GM18507 (cell line): ENCODE results near the gene DUSP15.
A peak's percentile ranks its signal among the peaks of the same experiment; 100 is the strongest.

Source experiments
- DNase-seq: peaks from one replicate; pipeline ENCODE4 v3.0.0; 2011; ENCODE audit warnings: low read depth; ENCODE audit not compliant: insufficient read length; ENCODE audit errors: extremely low spot score
- FAIRE-seq: peaks from 2 replicates; lab custom pipeline; 2011; peaks lifted over from hg19 to GRCh38; lab: Jason Lieb, UNC

Gene DUSP15

DNA sequence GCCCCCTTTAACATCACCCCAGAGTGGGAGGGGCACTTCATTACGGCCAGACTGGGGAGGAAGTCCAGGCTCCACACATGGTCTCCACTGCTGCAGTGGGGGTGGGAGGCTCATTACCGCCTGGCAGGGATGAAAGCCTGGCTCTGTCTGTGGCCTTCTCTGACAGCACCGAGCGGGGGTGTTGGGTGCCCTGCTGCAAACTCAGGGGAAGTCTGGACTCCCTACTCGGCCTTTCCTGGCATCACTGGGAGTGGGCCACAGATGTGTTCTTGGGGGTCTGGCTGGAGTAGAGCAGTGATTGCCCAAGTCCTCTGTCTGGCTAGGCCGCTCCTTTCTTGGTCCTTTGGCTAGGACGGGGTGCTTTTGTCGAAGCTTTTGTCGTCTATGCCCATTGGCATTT, 27.2 kb upstream of the DUSP15 start:
- DNase-seq (no peak), FAIRE-seq (no peak)

DNA sequence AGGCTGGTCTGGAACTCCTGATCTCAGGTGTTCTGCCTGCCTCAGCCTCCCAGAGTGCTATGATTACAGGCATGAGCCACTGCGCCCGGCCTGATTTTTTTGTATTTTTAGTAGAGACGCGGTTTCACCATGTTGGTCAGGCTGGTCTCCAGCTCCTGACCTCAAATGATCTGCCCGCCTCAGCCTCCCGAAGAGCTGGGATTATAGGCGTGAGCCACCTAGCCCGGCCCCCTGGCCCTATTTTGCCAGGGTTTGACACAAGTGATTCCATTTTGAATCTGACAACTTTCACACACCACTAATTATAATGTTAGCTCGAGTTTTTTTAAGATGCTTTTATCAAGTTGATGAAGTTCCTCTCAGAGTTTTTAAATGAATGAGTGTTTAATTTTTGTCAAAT, 25.7 kb upstream of the DUSP15 start:
- FAIRE-seq, result no peak
- no peak for DNase-seq

DNA sequence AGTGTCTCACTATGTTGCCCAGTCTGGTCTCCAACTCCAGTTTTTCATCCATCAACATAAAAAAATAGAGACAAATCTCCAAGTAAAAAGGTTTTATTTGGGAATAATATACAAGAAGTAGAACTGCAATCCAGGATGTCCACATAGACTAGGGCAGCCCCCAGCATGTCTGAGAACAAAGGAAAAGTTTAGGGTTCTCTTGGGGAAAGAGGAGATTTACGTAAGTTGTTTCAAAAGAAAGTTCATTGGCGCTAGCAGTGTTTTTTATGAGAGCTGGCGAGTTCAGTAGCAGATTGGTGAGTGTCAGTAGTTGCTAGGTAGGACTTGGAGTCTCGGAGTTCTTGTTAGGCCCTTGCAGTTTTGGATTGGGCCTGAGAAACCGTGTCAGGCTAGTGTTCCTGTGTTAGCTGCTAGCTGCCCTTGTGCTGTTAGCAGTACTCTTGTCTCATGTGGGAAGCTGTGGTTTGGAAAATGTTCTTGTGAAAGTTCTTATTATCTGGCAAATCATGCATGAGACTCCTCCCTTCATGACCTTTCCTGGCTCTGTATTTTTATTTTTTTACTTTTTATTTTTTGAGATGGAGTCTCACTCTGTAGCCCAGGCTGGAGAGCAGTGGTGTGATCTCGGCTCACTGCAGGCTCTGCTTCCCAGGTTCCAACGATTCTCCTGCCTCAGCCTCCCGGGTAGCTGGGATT, 24.8 kb upstream of the DUSP15 start:
- DNase-seq (peak; percentile 68), FAIRE-seq (peak; percentile 95)

DNA sequence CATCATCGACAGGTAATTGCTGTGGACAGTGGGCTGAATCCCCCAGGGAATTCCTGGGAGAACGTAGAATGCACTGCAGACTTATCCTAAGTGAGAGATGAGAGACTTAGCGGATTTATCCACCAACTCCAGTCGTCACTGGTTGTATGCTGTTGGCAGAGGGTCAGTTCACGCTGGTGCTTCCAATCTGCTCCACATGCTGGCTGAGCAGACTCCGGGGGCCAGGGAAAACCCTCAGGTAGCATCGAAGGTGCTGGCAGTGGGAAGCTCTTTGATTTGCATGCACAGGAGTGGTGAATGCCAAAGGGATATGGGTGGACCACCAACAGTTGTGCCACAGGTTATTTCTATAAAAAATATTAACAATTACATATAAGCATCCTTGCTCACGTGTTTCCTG, 20.3 kb upstream of the DUSP15 start:
- no peak for DNase-seq
- no peak for FAIRE-seq

DNA sequence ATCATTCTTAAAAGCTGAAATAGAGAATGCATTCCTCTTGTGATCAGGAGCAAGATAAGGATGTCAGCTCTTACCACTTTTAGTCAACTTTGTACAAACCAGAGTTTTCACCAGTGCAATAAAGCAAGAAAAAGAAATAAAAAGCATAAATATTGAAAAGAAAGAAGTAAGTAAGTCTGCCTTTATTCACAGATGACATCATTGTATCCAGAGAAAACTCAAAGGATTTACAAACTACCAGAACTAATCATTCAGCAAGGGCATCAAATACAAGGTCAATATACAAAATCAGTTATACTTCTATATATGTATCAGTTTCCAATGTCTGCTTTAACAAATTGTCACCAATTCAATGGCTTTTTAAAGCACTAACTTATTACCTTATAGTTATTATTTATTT, 13.5 kb upstream of the DUSP15 start:
- DNase-seq, result no peak
- no peak for FAIRE-seq

DNA sequence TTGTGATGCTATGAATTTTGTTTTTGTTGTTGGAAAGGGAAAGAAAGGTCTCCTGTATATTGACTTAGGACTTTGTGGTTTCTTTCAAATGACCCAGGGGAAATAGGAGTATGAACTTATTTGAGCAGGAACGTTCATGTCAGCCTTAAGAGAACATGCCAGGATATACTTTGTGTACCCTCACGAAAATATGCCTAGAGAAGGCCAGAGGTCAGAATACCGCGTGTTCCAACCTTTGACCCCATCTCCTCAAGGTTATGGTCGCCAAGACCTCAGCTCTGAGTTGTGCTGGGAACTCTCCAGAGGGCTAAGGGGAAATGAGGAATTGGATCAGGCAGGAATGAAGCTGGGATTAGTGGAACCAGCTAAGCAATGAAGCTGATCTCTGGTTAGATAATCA, 11.6 kb upstream of the DUSP15 start:
- DNase-seq, result no peak
- no peak for FAIRE-seq

DNA sequence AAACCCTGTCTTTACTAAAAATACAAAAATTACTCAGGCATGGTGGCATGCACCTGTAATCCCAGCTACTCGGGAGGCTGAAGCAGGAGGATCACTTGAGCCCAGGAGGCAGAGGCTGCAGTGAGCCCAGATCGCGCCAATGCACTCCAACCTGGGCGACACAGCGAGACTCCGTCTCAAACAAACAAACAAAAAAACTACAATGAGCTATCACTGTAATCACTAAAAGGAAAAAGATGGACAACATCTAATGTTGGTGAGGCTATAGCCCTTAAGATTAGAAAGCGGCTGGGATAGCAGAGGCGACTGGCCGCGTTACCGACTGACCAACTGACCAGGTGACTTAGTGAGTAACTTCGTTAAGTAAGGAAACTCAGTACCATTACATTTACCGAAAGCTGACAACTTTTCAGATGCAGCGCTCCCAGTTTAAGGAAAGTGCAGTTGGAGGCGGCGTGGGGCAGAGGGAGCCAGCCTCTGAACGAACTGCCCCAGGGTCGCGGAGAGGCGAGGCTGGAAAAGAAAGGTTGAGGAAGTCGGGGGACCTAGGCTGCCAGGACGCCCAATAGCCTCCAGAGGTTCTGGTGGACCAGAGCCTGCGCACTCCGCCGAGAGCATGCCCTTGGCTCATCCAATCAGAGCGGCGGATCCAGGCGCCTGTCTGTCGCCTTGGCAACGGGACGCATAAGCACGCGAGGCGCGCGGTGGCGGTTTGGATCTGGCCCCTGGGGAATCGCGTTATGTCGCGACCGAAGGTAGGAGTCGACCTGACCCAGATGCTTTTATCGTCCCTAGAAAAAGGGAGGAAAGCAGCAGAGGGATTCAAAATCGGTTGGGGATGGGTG, 9.0 kb upstream of the DUSP15 start:
- DNase-seq (peak; percentile 85), FAIRE-seq (no peak)

DNA sequence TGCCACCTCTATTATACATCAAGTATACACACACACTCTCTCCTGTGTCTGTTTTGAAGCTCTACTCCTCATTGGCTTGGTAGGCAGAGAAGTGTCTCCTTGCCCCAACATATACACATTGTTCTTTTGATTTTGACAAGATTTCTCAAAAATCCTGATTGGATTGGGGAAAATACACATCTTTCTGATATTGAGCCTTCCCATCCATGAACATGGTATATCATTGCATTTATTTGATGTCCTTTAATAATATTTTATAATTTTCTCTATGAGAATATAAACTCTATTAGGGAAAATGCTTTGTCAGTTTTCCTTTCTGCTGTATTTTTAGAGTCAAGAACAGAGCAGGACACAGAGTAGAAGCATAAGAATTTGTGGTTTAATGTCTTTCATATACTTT, 7.4 kb upstream of the DUSP15 start:
- DNase-seq (no peak), FAIRE-seq (no peak)

DNA sequence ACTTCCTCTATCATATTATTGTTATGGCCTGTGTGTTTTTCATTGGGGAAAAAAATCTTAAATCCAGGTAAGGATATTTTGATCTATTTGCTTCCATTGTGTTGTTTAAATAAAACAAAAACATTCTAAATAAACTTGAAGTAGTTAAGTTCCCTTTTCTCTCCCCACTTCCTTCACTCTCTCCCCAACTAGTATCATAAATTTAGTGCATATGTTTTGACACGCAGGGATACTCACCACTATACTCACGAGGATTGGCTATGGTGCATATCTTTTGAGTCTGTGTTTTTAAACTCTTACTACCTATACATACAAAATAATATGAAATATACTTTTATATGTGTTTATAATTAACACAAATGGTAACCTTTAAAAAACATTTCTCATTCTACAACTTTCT, 5.3 kb upstream of the DUSP15 start:
- DNase-seq (no peak), FAIRE-seq (no peak)

DNA sequence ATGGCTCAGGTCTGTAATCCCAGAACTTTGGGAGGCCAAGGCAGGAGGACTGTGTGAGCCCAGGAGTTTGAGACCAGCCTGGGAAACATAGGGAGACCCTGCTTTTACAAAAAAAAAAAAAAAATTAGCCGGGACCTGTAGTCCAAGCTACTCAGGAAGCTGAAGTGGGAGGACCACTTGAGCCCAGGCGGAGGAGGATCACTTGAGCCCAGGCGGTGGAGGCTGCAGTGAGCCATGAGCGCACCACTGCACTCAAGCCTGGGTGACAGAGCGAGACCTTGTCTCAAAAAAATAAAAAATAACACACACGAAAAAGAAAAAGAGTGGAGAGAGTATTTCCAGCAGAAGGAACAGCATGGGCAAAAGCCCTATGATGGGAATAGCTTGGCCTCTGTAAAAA, 2.1 kb upstream of the DUSP15 start:
- FAIRE-seq (no peak), DNase-seq (no peak)

DNA sequence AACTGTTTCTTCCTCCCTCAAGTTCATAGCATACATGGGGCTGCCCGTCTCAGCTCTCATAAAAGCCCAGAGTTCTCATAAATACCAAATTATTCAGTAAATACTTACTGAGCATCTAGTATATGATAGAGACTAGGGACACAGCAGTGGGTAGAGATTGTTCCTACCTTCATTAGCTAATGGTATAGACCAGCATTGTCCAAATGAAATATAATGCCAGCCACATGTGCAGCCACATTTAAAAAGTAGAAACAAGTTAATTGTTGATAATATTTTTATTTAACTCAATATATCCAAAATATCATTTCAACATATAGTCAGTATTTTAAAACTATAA, 1.3 kb upstream of the DUSP15 start:
- FAIRE-seq (no peak), DNase-seq (no peak)

DNA sequence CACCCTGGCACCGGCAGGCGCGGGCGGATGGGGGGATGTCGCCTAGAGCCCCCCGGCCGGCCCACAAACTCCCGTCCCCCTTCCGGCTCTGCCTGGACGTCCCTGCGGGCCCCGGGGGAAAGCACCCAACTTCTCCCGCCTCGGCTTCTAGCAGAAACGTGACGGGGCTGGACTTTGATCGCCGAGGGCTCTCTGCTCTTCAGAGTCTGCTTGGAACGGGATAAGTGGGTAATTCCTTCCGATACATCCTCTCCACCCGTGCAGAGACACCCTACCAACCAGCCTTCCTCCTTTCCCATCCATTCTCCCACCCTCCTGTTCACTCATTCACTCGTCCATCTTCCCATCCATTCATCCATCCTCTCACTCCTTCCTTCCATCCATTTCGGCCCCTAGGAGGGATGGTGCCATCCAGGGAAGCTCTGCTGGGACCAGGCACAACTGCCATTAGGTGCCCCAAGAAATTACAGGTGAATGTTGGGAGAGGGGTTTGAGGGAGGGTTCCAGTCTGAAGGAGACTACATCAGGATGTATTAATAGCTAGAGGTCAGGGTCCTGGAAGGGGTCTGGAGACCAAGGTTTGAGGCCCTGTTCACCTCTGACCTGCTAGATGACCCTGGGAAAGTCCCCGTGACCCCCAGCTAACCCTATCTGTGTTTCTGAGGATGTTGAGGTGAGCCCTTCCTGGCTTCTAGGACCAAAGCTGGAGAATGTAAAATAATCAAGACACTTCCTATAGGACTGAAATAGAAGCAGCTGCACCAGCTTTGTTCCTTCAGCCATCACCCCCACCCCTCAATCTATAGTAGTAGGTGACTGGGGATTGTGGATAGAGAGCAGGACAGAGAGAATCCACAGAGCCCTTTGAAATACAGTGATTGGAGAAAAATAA, 645 bp upstream of the DUSP15 start:
- DNase-seq, result no peak
- FAIRE-seq, result no peak

DNA sequence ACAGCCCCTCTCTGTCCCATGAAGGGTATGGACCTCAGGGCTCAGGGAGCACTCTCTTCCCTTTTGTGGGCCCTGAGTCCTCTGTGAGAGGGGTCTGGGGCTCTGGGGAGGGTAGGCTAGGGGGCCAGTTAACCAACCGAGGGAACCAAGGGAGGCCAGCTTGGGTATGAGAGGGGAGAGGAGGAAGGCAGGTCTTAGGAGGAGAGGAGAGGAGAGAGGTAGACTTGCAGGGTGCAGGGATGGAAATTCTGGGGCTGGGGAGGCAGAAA, 720 bp downstream of the DUSP15 start:
- FAIRE-seq (no peak), DNase-seq (no peak)

DNA sequence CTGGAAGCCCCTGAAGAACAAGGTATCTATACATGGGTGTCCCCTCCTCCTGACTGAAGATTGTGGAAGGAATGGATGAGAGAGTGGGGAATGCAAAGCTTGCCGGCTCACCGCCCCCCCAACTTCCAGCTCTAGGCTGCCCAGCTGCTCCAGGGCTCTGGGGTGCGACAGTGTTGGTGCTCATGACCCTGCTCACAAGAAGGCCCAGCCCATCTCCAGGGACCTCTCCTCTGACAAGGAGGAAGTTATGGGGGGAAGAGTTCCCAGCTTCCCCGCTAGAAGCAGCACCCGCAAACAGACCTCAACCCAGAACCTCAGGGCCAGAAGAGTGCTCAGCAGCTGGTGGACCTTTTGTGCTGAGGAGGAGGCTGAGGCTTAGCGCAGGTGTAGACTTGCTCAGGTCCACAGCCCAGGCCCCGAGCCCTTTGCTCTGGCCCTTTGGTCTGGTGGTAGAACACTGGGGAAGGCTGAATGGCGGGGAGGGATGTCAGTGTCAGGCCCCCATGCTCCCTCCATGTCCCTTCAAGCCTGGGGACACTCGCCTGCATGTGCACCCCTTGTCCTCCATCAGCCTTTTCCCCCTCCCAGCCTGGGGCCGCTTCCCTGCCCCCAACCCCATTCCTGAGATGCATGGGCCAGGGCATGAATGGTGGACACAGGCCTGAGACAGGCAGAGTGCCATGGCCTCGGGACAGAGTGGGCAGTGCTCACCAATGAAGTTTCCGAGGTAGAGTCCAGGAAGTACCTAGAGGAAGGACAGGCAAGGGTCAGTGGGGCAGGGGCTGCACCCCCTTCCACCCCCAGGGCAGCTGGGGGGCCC, 1.3 kb downstream of the DUSP15 start:
- no peak for FAIRE-seq
- no peak for DNase-seq

DNA sequence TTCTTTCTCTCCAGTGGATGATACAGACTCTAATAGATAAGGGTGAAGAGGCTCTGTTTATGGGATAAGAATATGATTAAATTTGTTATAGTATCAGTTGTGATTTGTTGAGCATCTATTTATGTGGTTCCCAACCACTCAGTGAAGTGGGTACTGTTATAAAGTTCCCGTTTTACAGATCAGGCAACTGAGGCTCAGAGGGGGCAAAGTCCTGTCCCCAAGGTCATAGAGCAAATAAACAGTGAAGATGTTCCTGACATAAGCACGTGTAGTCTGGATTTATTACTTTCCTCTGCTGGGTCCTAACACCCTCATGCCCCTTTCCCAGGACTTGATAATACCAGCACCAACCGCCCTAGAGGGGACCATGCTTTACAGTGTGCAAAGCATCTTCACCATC, 4.1 kb downstream of the DUSP15 start:
- DNase-seq (no peak), FAIRE-seq (no peak)

DNA sequence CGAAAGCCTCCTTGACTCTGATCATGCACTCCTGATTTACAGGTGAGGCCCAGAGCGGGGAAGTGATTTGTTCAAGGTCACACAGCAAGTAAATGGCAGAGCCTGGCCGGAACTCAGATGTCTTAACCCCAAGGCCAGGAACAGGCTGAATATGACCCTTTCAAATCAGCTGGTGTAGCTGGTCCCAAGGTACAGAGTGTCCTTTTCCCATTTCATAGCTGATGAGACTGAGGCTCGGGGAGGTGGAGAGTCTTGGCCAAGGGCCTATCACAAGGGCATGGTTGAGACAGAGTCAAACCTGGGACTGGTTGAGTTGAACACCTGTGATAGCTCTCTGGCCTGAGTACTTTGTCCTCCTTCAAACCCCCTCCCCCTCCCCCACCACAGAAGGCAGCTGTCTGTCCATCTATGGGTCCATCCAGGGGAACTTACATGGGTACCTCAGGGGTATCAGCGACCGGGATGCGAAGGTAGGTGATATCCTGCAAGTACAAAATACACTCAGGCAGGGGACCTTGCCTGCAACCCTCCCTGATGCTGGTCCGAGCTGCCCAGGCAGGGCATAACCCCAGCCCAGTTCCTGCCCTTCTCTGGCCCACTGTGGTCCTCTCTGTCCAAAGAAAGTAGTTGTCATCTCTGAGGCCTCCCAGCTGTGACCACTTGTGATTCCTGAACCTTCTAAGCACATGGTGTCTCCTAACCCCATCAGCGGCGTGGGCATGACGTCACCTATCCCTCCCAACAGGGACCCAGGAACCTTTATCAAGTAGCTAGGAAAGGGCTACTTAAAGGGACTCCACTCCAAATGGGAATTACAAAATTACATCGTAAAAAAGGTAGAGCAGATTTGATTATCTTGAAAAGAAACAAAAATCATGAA, 5.6 kb downstream of the DUSP15 start:
- FAIRE-seq, result no peak
- no peak for DNase-seq

DNA sequence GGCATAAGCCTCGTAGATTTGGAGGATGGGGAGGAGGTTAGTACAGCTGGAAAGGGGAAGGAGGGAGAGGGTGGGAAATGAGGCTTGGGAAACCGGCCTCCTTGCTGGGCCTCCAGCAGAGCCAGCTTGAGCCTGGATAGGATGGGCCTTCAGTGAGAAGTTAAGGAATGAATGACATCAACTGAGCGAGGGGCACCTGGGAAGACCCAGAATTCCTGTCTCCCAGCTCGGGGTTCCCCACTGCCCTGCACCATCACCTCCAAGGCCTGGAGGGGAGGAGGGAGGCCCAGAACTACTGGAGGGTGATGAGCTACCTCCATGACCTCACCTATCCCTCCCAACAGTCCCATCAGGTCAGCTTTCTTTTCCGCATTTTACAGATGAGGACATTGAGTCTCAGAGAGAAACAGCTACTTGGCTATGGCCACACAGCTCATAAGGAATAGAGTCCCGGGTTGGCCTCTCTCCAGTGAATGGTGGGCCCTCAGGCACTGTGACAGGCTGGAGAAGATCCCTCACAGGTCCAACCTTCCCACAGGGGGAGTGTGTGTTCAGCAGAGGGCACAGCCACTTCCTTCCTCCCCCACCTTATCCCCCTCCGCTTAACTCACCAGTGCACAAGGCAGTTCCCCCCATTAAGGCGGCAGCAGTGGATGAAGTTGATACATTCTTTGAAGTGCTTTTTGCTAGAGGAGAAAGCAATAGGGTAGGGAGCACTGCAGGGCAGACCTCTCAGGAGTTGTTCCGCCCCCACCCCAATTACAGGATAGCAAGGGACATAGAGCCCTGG, 6.8 kb downstream of the DUSP15 start:
- no peak for DNase-seq
- no peak for FAIRE-seq

DNA sequence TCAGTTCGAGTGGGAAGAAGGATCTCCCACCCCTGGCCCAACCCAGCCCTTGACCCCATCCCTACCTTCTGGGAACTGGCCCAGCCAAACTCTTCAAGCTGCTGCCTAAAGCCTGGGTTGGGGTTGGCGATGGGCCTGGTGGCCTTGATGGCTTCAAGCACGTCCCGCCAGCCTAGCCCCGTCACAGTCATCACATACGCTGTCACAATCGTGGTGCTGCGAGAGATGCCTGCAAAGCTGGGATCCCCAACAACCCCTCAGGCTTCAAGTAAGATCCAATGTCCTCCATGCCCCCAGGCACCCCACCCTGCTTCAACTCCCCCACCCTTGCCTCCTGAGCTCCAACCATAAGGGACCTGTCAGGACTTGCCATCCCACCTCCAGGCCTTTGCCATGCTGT, 7.8 kb downstream of the DUSP15 start:
- no peak for FAIRE-seq

More for the DNA sequence above, 7.8 kb downstream of the DUSP15 start:
- no peak for DNase-seq
